Ishikawa (cell line): Measurements from ENCODE around the gene ZFR2.
A peak's percentile ranks its signal among the peaks of the same experiment; 100 is the strongest.

Source experiments
- CEBPB ChIP-seq: IDR thresholded peaks from 2 replicates; pipeline ENCODE4 v1.6.1; 2012
- CREB1 ChIP-seq: IDR thresholded peaks from 2 replicates; pipeline ENCODE4 v1.6.1; 2012; ENCODE audit warnings: low read depth
- EGR1 ChIP-seq: IDR thresholded peaks from 2 replicates; pipeline ENCODE4 v1.6.1; 2012
- EP300 ChIP-seq: IDR thresholded peaks from 2 replicates; pipeline ENCODE4 v1.6.1; 2012; ENCODE audit warnings: borderline replicate concordance
- FOXM1 ChIP-seq: IDR thresholded peaks from 2 replicates; pipeline ENCODE4 v1.6.1; 2012; ENCODE audit warnings: low read depth, borderline replicate concordance
- NFIC ChIP-seq: IDR thresholded peaks from 2 replicates; pipeline ENCODE4 v1.6.1; 2012
- RAD21 ChIP-seq: IDR thresholded peaks from 2 replicates; pipeline ENCODE4 v1.6.1; 2012; ENCODE audit warnings: low read depth
- TAF1 ChIP-seq: IDR thresholded peaks from 2 replicates; pipeline ENCODE4 v1.6.1; 2012; ENCODE audit warnings: low read depth, mild to moderate bottlenecking
- TCF12 ChIP-seq: IDR thresholded peaks from 2 replicates; pipeline ENCODE4 v1.6.1; 2012; ENCODE audit warnings: low read depth
- TEAD4 ChIP-seq: IDR thresholded peaks from 2 replicates; pipeline ENCODE4 v1.6.1; 2012
- YY1 ChIP-seq: IDR thresholded peaks from 2 replicates; pipeline ENCODE4 v1.6.1; 2012; ENCODE audit warnings: low read depth
- ZBTB7A ChIP-seq: IDR thresholded peaks from 2 replicates; pipeline ENCODE4 v1.6.1; 2012; ENCODE audit warnings: low read depth
- TF ChIP-seq, protein P1 (sequence below): IDR thresholded peaks from 2 replicates; pipeline ENCODE4 v1.6.1; 2012
- TF ChIP-seq, protein P2 (sequence below): IDR thresholded peaks from 2 replicates; pipeline ENCODE4 v1.6.1; 2012
- TF ChIP-seq, protein P3 (sequence below): IDR thresholded peaks from 2 replicates; pipeline ENCODE4 v1.6.1; 2012; ENCODE audit warnings: low read depth, mild to moderate bottlenecking

Gene ZFR2

DNA sequence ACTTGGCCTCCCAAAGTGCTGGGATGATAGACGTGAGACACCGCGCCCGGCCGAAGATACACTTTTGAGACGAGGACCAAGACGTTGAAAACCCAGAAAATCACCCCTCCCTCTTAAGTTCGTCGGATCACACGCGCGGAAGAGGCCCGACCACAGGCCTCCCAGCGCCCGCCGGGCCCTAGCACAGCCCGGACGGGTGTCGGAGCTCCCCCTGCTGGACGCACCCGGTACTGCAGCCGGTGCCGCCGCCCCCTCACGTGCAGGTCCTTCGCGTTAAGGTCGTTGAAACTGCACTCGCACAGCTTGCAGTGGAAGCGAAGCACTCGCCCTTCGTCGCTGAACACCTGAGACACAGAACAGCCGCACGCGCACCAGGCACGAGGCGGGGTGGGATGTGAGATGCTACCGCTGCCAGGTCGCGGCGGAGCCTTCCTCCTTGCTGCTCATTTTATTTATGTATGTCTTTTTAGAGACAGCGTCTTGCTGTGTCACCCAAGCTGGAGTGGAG lies 46.9 kb downstream of the ZFR2 start:
- TF ChIP-seq RAD21 (peak; percentile 70), EGR1 (peak; percentile 77), ZBTB7A (no peak), NFIC (no peak)
- TF ChIP-seq, protein P1, sequence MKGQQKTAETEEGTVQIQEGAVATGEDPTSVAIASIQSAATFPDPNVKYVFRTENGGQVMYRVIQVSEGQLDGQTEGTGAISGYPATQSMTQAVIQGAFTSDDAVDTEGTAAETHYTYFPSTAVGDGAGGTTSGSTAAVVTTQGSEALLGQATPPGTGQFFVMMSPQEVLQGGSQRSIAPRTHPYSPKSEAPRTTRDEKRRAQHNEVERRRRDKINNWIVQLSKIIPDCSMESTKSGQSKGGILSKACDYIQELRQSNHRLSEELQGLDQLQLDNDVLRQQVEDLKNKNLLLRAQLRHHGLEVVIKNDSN, result peak; percentile 66
- TF ChIP-seq, protein P2, sequence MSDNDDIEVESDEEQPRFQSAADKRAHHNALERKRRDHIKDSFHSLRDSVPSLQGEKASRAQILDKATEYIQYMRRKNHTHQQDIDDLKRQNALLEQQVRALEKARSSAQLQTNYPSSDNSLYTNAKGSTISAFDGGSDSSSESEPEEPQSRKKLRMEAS, result peak; percentile 95

DNA sequence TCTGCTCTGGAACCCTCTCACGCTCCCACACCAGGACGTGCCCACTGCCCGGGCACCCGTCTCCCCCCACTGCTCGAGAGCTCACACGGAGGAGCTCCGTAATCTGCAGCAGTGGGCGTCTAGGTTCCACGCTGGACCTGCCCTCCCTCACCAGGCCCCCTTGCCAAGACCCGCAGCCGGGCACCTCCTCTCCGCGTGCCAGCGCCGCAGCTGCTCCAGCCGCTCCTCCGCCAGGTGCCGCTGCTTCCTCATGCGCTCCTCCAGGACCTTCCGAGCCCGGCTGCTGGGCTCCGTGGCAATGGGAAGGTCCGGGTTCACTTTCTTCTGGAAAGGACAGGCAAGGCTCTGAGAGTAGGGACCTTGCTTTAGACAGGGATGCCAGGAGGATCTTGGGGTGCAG lies 47.7 kb downstream of the ZFR2 start:
- TF ChIP-seq TAF1 (no peak), RAD21 (peak; percentile 54; the same call in 1 of the 2 replicates)

DNA sequence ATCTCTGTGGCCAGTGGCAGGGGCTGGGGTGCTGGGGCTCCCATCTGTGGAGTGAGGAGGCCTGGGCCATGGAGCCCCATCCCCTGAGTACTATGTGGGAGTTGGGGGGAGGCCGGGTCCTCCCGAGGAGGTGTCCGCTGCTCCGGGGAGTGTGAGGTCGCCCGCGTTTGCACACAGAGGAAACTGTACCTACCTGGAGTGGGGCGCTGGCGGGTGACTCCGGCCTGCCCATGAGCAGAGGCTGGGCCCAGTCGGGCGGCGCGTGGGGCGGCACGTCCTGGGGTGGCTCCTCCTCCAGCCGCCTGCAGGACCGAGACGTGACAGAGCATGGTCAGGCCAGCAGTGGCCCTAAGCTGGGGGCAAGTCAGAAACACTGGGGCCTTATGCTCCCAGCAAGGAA lies 48.8 kb downstream of the ZFR2 start:
- TF ChIP-seq, protein P1, result no peak
- TF ChIP-seq FOXM1, result no peak
- TF ChIP-seq NFIC, result no peak
- no peak for TF ChIP-seq ZBTB7A
- TF ChIP-seq EP300, result no peak
- TF ChIP-seq RAD21, result no peak
- no peak for TF ChIP-seq EGR1
- no peak for TF ChIP-seq TCF12
- no peak for TF ChIP-seq TEAD4
- TF ChIP-seq, protein P3, sequence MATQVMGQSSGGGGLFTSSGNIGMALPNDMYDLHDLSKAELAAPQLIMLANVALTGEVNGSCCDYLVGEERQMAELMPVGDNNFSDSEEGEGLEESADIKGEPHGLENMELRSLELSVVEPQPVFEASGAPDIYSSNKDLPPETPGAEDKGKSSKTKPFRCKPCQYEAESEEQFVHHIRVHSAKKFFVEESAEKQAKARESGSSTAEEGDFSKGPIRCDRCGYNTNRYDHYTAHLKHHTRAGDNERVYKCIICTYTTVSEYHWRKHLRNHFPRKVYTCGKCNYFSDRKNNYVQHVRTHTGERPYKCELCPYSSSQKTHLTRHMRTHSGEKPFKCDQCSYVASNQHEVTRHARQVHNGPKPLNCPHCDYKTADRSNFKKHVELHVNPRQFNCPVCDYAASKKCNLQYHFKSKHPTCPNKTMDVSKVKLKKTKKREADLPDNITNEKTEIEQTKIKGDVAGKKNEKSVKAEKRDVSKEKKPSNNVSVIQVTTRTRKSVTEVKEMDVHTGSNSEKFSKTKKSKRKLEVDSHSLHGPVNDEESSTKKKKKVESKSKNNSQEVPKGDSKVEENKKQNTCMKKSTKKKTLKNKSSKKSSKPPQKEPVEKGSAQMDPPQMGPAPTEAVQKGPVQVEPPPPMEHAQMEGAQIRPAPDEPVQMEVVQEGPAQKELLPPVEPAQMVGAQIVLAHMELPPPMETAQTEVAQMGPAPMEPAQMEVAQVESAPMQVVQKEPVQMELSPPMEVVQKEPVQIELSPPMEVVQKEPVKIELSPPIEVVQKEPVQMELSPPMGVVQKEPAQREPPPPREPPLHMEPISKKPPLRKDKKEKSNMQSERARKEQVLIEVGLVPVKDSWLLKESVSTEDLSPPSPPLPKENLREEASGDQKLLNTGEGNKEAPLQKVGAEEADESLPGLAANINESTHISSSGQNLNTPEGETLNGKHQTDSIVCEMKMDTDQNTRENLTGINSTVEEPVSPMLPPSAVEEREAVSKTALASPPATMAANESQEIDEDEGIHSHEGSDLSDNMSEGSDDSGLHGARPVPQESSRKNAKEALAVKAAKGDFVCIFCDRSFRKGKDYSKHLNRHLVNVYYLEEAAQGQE, result no peak
- TF ChIP-seq CEBPB, result no peak
- no peak for TF ChIP-seq TAF1
- TF ChIP-seq YY1, result no peak
- TF ChIP-seq, protein P2, result no peak
- TF ChIP-seq CREB1, result no peak

DNA sequence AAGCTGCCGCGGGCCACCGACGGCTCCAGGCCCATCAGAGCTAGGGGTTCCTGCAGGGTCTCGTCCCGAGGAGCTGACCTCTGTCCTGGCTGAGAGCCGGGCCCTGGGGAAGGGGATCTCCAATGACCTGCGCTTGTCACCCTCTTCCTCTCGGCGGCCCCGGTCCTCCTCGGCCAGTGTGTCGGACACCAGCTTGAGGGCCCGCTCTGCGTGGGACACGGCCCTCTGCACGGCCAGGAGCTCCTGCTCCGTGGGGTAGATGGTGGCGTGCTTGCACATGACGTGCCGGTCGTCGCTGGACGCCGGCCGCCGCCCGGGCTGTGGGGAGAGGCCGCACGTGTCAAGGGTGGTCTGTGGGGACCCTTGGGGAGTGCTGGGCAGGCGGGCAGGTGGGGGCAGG lies 49.9 kb downstream of the ZFR2 start:
- TF ChIP-seq TCF12 (no peak), NFIC (no peak), EGR1 (no peak), CEBPB (no peak), FOXM1 (no peak), TAF1 (no peak), RAD21 (no peak), ZBTB7A (no peak), CREB1 (no peak), TEAD4 (no peak), EP300 (no peak), YY1 (no peak)
- TF ChIP-seq, protein P3, result no peak
- TF ChIP-seq, protein P2, result no peak
- TF ChIP-seq, protein P1, result no peak

DNA sequence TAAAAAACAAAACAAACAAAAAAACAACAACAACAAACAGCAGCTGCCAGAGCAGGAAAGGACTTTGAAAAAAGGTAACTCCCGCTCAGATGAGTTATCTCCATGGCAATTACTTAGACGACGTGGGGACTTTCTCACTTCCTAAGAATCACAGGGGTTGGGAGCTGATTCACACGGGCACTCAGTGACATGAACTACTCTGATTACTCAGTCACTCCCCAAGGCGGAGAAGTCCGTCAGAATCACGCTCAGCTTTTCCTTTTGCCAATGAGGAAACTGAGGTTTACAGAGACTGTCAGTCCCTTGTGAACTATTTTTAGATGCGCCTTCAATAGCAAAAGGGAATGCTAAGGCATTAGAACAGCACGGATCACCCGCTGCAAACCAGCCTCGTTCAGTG lies 50.4 kb downstream of the ZFR2 start:
- TF ChIP-seq FOXM1 (no peak), TCF12 (no peak), RAD21 (no peak), EP300 (no peak), CEBPB (no peak)
- TF ChIP-seq, protein P2, result no peak

DNA sequence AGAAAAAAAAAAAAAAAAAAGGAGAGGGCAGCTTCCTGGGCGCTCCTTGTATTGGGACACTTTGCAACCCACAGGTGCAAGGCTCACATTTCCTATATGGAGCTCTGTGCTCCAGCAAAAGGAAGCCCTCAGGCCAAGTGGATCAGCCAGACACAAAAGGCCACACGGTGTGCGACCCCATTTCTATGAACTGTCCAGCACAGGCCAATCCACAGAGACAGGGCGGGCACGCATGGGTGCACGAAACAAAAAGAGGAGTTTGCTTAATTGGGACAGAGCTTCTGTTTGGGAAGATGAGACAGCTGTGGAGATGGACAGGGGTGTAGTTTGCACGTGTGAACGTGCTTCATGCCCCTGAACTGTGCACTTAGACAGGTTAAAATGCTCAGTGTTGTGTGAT lies 51.1 kb downstream of the ZFR2 start:
- TF ChIP-seq EP300 (no peak), FOXM1 (no peak), ZBTB7A (no peak), EGR1 (no peak), RAD21 (no peak), TAF1 (no peak), YY1 (no peak), CREB1 (no peak), TCF12 (no peak)
- TF ChIP-seq, protein P2, result no peak
- TF ChIP-seq, protein P1, result no peak
- TF ChIP-seq, protein P3, result no peak
